Colonic mucosa (tissue), 4 donors: ENCODE measurements around the gene ADAM22. TPM values are rescaled to one million over a fixed set of nuclear protein-coding genes. Genes with fewer than 3 reads are reported as not detected.

ENCODE experiments used
- DNase-seq: peaks from one replicate; pipeline ENCODE4 v3.0.0-alpha.2; 2020
- H3K27ac ChIP-seq: fragments of 200-600 bp; one replicate; pipeline ENCODE4 v1.8.0; 2021
- H3K27me3 ChIP-seq: fragments of 200-600 bp; one replicate; pipeline ENCODE4 v1.8.0; 2021
- H3K36me3 ChIP-seq: fragments of 200-600 bp; one replicate; pipeline ENCODE4 v1.8.0; 2021
- H3K4me1 ChIP-seq: fragments of 200-600 bp; one replicate; pipeline ENCODE4 v1.8.0; 2021; ENCODE audit warnings: mild to moderate bottlenecking
- H3K4me3 ChIP-seq: fragments of 200-600 bp; one replicate; pipeline ENCODE4 v1.8.0; 2021
- H3K9ac ChIP-seq, 2 donors: one replicate each; pipeline ENCODE4 v1.7.0; 2013; ENCODE audit warnings: control low read depth in 2 of 2, low read depth in 2 of 2, low read length in 2 of 2
- H3K9me3 ChIP-seq: fragments of 200-600 bp; one replicate; pipeline ENCODE4 v1.8.0; 2021
- CTCF ChIP-seq: fragments of 200-600 bp; IDR thresholded peaks from one replicate; pipeline ENCODE4 v1.8.0; 2022; ENCODE audit warnings: antibody characterized with exemption, mild to moderate bottlenecking
- intact Hi-C: fragments of 100-400 bp; cut with DNase I; formaldehyde crosslinking; loops from one replicate; pipeline ENCODE4 v1.14.1; 2022
- total RNA-seq, 2 donors: library from RNA; stranded (reverse); fragmentation: NEBNext Ultra II Directional in 1 of 2; extraction: Animal tissue kit (Norgen Biotek cat#: 25700) in 1 of 2; gene quantifications; one replicate each; pipeline ENCODE4 v1.2.1, GENCODE V29; 2021
- donor health status: healthy.
- donor health status: DM: no; HTN: no; CAD: no.
- donor health status: DM: no; HTN: no; CAD: no.

Gene ADAM22
- total RNA-seq, 2 donors from 2014 or later, result 2.6 to 2.8 TPM

GRCh38 chr7:88034083-88034695, 100.1 kb downstream of the ADAM22 start:
- no peak overlapping the region for H3K9ac ChIP-seq
- intact Hi-C loops, result no loop called here
- H3K9me3 ChIP-seq, result no peaks in the 10 kb centered on the region
- H3K27me3 ChIP-seq, result no peaks in the 10 kb centered on the region
- TF ChIP-seq CTCF, result no peak
- no peak overlapping the region for H3K4me3 ChIP-seq
- H3K27ac ChIP-seq, result no peak overlapping the region
- no peaks in the 10 kb centered on the region for H3K36me3 ChIP-seq
- DNase-seq, result no peak
- H3K4me1 ChIP-seq, result no peaks in the 10 kb centered on the region

GRCh38 chr7:88037050-88037449, 103.0 kb downstream of the ADAM22 start:
- H3K27me3 ChIP-seq, result no peaks in the 10 kb centered on the region
- no peak overlapping the region for H3K9ac ChIP-seq
- H3K9me3 ChIP-seq, result no peaks in the 10 kb centered on the region
- no peak for DNase-seq
- H3K4me3 ChIP-seq, result no peak overlapping the region
- TF ChIP-seq CTCF, result no peak
- no peaks in the 10 kb centered on the region for H3K4me1 ChIP-seq
- no peak overlapping the region for H3K27ac ChIP-seq
- intact Hi-C loops, result no loop called here
- no peaks in the 10 kb centered on the region for H3K36me3 ChIP-seq

DNA sequence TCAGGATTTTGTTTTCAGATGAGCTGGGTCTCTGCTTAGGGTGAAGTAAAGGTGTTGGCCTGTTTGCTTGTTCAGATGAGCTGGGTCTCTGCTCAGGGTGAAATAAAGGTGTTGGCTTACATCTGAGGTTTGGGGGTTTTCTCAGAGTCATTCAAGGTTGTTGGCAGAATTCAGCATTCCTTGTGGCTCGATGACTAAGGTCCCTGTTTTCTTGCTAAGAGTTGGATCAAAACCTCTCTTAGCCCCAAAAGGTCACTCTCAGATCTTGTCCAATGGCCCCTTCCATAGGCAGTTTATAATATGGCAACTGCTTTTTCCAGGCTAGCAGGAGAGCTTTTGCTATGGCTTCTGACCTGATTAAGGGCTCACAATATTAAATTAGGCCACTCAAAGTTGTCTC, 106.6 kb downstream of the ADAM22 start:
- intact Hi-C loops, result no loop called here
- no peak for TF ChIP-seq CTCF
- no peak overlapping the region for H3K4me3 ChIP-seq

GRCh38 chr7:88041583-88041982, 107.5 kb downstream of the ADAM22 start:
- Histone ChIP-seq H3K9me3 (no peaks in the 10 kb centered on the region), H3K27me3 (no peaks in the 10 kb centered on the region), H3K4me3 (no peak overlapping the region), H3K27ac (no peak overlapping the region), H3K9ac (no peak overlapping the region), H3K36me3 (no peaks in the 10 kb centered on the region), H3K4me1 (no peaks in the 10 kb centered on the region)
- intact Hi-C loops, result no loop called here
- no peak for DNase-seq
- no peak for TF ChIP-seq CTCF

More for the DNA sequence above, 106.6 kb downstream of the ADAM22 start:
- no peaks in the 10 kb centered on the region for H3K36me3 ChIP-seq
- no peaks in the 10 kb centered on the region for H3K4me1 ChIP-seq
- no peak overlapping the region for H3K9ac ChIP-seq
- DNase-seq, result no peak
- no peak overlapping the region for H3K27ac ChIP-seq
- H3K9me3 ChIP-seq, result no peaks in the 10 kb centered on the region
- H3K27me3 ChIP-seq, result no peaks in the 10 kb centered on the region

- TF ChIP-seq CTCF, result no peak
- no peak for DNase-seq
- intact Hi-C loops, result no loop called here
- Histone ChIP-seq H3K36me3 (no peaks in the 10 kb centered on the region), H3K4me1 (no peaks in the 10 kb centered on the region), H3K27me3 (no peaks in the 10 kb centered on the region), H3K9ac (no peak overlapping the region), H3K4me3 (no peak overlapping the region), H3K27ac (no peak overlapping the region), H3K9me3 (no peaks in the 10 kb centered on the region)
Measured at GRCh38 chr7:88042157-88042556, 108.1 kb downstream of the ADAM22 start.
